HEK293T (cell line): Measurements from ENCODE around the gene CCDC7.
"Not testable (repeated sequence)": the region's sequence is repeated elsewhere in the genome, so short reads cannot be mapped to it uniquely, and the experiment has no call there.

Source experiments
- CTCF ChIA-PET: fragments of 350-600 bp; formaldehyde crosslinking; extraction: SDS; loops from one replicate; lab custom pipeline; 2021; ENCODE audit warnings: antibody characterized with exemption, inconsistent platforms; lab: Yijun Ruan, JAX
- POLR2A ChIA-PET: fragments of 350-600 bp; formaldehyde crosslinking; extraction: SDS; loops from one replicate; lab custom pipeline; 2020; ENCODE audit warnings: antibody characterized with exemption, inconsistent platforms; lab: Yijun Ruan, JAX
- DNase-seq: peaks from one replicate; pipeline ENCODE4 v3.0.0; 2012; ENCODE audit warnings: mixed read lengths; ENCODE audit errors: extremely low spot score
- ARNT ChIP-seq: fragments of 450-650 bp; IDR thresholded peaks from 2 replicates; pipeline ENCODE4 v1.6.1; 2017; ENCODE audit warnings: mild to moderate bottlenecking
- BHLHE40 ChIP-seq: fragments of 450-650 bp; IDR thresholded peaks from 2 replicates; pipeline ENCODE4 v1.6.1; 2016; ENCODE audit warnings: mild to moderate bottlenecking, moderate library complexity, borderline replicate concordance
- CTBP1 ChIP-seq: fragments of 450-650 bp; IDR thresholded peaks from 2 replicates; pipeline ENCODE4 v1.6.1; 2016; ENCODE audit warnings: borderline replicate concordance
- ELF4 ChIP-seq: fragments of 450-650 bp; IDR thresholded peaks from 2 replicates; pipeline ENCODE4 v1.6.1; 2017; ENCODE audit warnings: antibody characterized with exemption
- FOXA1 ChIP-seq: fragments of 450-650 bp; IDR thresholded peaks from 2 replicates; pipeline ENCODE4 v1.6.1; 2016; ENCODE audit warnings: mild to moderate bottlenecking
- FOXK2 ChIP-seq: fragments of 450-650 bp; IDR thresholded peaks from 2 replicates; pipeline ENCODE4 v1.6.1; 2016; ENCODE audit warnings: mild to moderate bottlenecking
- FOXM1 ChIP-seq: fragments of 450-650 bp; IDR thresholded peaks from 2 replicates; pipeline ENCODE4 v1.6.1; 2017; ENCODE audit warnings: mild to moderate bottlenecking, borderline replicate concordance
- HDGF ChIP-seq: fragments of 450-650 bp; IDR thresholded peaks from 2 replicates; pipeline ENCODE4 v1.6.1; 2017; ENCODE audit warnings: antibody characterized with exemption, borderline replicate concordance
- L3MBTL2 ChIP-seq: fragments of 450-650 bp; conservative IDR thresholded peaks from 2 replicates; pipeline ENCODE4 v1.6.1; 2016; ENCODE audit warnings: mild to moderate bottlenecking
- LEF1 ChIP-seq: fragments of 450-650 bp; IDR thresholded peaks from 2 replicates; pipeline ENCODE4 v1.6.1; 2017; ENCODE audit warnings: mild to moderate bottlenecking, borderline replicate concordance
- NFRKB ChIP-seq: fragments of 450-650 bp; IDR thresholded peaks from 2 replicates; pipeline ENCODE4 v1.6.1; 2016; ENCODE audit warnings: mild to moderate bottlenecking, moderate library complexity
- SP1 ChIP-seq: fragments of 450-650 bp; IDR thresholded peaks from 2 replicates; pipeline ENCODE4 v1.6.1; 2017
- SUZ12 ChIP-seq: fragments of 450-650 bp; IDR thresholded peaks from 2 replicates; pipeline ENCODE4 v1.6.1; 2016; ENCODE audit warnings: mild to moderate bottlenecking
- TARDBP ChIP-seq: fragments of 450-650 bp; IDR thresholded peaks from 2 replicates; pipeline ENCODE4 v1.6.1; 2016
- ZNF384 ChIP-seq: fragments of 450-650 bp; IDR thresholded peaks from 2 replicates; pipeline ENCODE4 v1.6.1; 2016
- TF ChIP-seq, protein P1 (sequence below): fragments of 450-650 bp; IDR thresholded peaks from 2 replicates; pipeline ENCODE4 v1.6.1; 2016

The CCDC7 gene

GRCh38 chr10:32893434-32893833 is 447.5 kb downstream of the CCDC7 start:
- no peak for DNase-seq
- CTCF ChIA-PET, result no interaction called here
- TF ChIP-seq SUZ12 (no peak), CTBP1 (no peak), BHLHE40 (no peak), FOXA1 (no peak), ELF4 (no peak), L3MBTL2 (no peak), ARNT (no peak), ZNF384 (no peak), LEF1 (no peak), TARDBP (no peak), SP1 (no peak), HDGF (no peak), NFRKB (no peak), FOXM1 (no peak), FOXK2 (no peak)
- TF ChIP-seq, protein P1, sequence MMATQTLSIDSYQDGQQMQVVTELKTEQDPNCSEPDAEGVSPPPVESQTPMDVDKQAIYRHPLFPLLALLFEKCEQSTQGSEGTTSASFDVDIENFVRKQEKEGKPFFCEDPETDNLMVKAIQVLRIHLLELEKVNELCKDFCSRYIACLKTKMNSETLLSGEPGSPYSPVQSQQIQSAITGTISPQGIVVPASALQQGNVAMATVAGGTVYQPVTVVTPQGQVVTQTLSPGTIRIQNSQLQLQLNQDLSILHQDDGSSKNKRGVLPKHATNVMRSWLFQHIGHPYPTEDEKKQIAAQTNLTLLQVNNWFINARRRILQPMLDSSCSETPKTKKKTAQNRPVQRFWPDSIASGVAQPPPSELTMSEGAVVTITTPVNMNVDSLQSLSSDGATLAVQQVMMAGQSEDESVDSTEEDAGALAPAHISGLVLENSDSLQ, result no peak
- POLR2A ChIA-PET, result no interaction called here

DNA sequence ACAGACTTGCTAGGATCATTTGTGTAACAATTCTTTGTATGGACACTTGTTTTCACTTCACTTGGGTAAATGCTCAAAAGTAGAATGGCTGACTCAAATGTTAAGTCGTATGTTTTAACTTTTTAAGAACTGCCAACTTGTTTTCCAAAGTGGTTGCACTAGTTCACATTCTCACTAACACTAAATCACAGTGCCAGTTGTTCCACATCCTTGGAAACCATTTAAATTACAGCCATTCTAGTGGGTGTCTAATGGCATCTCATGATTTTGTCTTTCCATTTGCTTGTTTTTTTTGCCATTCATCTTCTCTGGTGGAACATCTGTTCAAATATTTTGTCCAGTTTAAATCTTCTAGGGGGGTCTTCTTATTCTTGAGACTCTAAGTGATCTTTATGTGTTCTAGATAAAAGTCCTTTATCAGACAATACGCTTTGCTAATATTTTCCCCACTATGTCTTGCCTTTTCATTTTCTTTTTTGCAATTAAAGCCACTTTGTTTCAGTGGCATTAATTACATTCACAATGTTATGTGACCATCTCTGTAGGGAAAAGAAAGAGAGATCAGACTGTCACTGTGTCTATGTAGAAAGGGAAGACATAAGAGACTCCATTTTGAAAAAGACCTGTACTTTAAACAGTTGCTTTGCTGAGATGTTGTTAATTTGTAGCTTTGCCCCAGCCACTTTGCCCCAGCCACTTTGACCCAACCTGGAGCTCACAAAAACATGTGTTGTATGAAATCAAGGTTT is 448.1 kb downstream of the CCDC7 start:
- CTCF ChIA-PET, result no interaction called here
- TF ChIP-seq SUZ12 (no peak), CTBP1 (no peak), FOXA1 (no peak), ARNT (no peak), FOXK2 (no peak), LEF1 (no peak), ELF4 (no peak), BHLHE40 (no peak), FOXM1 (no peak)
- POLR2A ChIA-PET, result no interaction called here
- DNase-seq, result no peak

GRCh38 chr10:32895200-32895968 is 449.4 kb downstream of the CCDC7 start:
- POLR2A ChIA-PET, CTCF ChIA-PET, DNase-seq: not testable (repeated sequence)

DNA sequence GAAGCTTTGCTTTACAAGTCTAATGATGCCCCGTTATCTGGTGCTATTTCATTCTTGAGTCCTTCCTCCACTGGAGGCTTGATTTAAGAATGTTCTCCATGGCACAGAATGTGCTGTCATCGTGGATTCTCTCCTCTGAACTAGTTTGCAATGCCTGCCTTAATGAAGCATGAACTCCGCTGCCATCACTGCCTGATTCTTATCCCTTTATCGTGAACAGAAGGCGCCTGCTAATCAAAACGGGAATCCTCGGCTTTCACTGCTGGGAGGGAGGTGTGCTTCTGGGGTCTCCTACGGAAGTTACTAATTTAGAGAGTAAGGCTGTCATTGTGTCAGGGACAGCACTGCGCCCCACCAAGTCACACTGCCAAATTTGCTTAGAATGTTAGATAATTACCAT is 455.9 kb downstream of the CCDC7 start:
- CTCF ChIA-PET, result no interaction called here
- TF ChIP-seq, protein P1, result no peak
- TF ChIP-seq ZNF384 (no peak), ELF4 (no peak), ARNT (no peak), BHLHE40 (no peak), HDGF (no peak), SUZ12 (no peak), SP1 (no peak), NFRKB (no peak), TARDBP (no peak), L3MBTL2 (no peak), CTBP1 (no peak), FOXA1 (no peak), LEF1 (no peak)
- no peak for DNase-seq
- POLR2A ChIA-PET, result no interaction called here

DNA sequence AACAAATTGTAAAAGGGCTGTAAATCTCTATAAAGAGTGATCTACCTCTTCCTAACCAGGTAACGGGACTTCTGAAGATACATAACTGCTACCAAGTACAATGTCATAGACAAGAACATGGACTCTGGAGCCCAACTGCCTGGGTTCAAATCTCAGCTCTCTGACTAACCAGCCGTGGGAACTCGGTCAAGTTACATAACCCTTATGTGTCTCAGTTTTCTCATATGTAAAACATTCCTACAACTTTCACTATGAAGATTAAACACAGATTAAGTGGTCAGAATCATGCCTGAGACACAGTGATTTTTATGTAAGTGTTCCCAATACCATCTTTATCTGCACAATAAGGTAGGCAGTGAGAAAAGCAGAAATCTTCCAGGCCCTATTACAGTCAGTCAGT is 459.5 kb downstream of the CCDC7 start:
- ChIA-PET CTCF (no interaction called here), POLR2A (no interaction called here)
- DNase-seq, result no peak
- no peak for TF ChIP-seq ZNF384
- no peak for TF ChIP-seq HDGF
- TF ChIP-seq L3MBTL2, result no peak
- TF ChIP-seq SP1, result no peak
- TF ChIP-seq CTBP1, result no peak
- TF ChIP-seq SUZ12, result no peak
- no peak for TF ChIP-seq BHLHE40
- TF ChIP-seq FOXM1, result no peak
- TF ChIP-seq FOXA1, result no peak
- no peak for TF ChIP-seq TARDBP

GRCh38 chr10:32906595-32906994 is 460.7 kb downstream of the CCDC7 start:
- ChIA-PET CTCF (no interaction called here), POLR2A (interaction anchor here (0.6 kb wide), 1 partner anchor 53 kb away, joined by 3 read pairs; no protein-coding TSS in a partner anchor)
- TF ChIP-seq ELF4 (no peak), TARDBP (no peak), L3MBTL2 (no peak), LEF1 (no peak), FOXM1 (no peak), NFRKB (no peak), FOXK2 (no peak), BHLHE40 (no peak), ARNT (no peak), HDGF (no peak), SP1 (no peak), ZNF384 (no peak), CTBP1 (no peak), SUZ12 (no peak), FOXA1 (no peak)
- TF ChIP-seq, protein P1, result no peak
- no peak for DNase-seq
